Measurements from ENCODE around the gene RHPN2.

The RHPN2 gene

DNA sequence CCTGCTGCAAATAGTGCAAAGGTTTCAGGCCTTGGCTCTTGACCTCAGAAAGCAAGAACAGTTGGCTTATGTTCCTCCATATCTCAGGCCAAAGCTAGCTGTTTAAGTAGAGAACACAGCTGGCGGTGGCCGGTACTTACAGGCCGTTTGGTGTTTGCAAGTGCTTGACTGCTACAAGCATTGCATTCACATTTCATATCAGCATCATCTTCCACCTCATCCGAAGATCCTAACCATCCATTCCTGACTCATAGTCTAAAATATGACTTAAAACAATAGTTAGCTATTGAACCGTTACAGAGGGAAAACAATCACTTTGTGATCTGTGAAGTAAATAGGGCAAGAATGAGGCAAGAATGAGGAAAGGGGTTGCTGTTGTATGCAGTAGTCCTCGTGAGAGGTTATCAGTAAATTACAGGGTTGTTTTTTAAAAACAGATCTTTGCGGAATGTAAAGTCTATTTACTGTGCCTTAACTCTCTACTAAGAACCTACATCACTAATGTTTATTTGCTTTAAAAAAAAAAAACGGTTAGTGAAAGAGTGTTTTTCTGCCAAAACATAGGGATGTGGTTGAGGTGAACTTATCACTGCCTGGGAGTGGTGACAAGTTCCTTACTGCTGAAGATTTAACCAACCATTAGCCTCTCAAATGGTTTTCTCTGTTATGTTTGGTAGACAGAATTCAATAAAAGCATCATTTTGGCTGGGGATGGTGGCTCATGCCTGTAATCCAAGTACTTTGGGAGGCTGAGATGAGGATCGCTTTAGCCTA is 45.6 kb upstream of the RHPN2 start:
- Histone ChIP-seq H3K4me2 (ENCODE audit: low read depth, low read length, poor library complexity, severe bottlenecking) (no peak overlapping the region), H4K20me1 (ENCODE audit: low read depth, low read length) (no peaks in the 10 kb centered on the region)

DNA sequence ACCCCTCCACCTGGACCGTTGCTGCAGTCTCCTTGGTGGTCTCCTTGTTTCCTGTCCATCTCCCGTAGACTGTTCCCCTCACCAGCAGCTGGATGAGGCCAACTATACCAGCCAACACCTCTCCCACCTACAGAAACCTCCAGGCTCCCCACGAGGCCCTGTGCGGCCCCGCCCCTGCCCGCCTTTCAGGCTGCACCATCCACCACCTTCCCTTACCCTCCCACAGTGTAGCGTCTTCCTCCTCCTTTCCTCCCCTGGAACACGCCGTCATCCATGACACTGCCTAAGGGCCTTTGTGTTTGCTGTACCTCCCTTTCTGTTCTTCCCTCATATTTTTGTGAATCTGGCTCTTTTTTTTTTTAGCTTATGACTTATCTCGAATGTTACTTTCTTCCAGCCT is 43.5 kb upstream of the RHPN2 start:
- Histone ChIP-seq H3K4me3 (ENCODE audit: insufficient read depth, low read length, poor library complexity, severe bottlenecking) (no peak overlapping the region), H3F3A (ENCODE audit: insufficient read depth) (no peaks in the 10 kb centered on the region), H3K9me2 (replicated peaks; ENCODE audit: insufficient read depth, low read length) (no peaks in the 10 kb centered on the region), H3K9me3 (ENCODE audit: insufficient read depth, low read length) (no peaks in the 10 kb centered on the region), H3K9ac (ENCODE audit: low read length) (no peak overlapping the region), H3K4me2 (ENCODE audit: low read depth, low read length, poor library complexity, severe bottlenecking) (no peak overlapping the region), H4K20me1 (ENCODE audit: low read depth, low read length) (no peaks in the 10 kb centered on the region), H3K36me3 (ENCODE audit: low read length) (peaks cover 2% of the 10 kb centered on the region; the same call in 1 of the 2 replicates), H3K79me2 (ENCODE audit: insufficient read depth, low read length) (no peaks in the 10 kb centered on the region), H3K27me3 (ENCODE audit: low read length) (no peaks in the 10 kb centered on the region), H3K27ac (ENCODE audit: low read depth, low read length) (no peak overlapping the region), H2AFZ (ENCODE audit: low read depth, low read length, severe bottlenecking) (no peak overlapping the region)
- TF ChIP-seq, protein P1, sequence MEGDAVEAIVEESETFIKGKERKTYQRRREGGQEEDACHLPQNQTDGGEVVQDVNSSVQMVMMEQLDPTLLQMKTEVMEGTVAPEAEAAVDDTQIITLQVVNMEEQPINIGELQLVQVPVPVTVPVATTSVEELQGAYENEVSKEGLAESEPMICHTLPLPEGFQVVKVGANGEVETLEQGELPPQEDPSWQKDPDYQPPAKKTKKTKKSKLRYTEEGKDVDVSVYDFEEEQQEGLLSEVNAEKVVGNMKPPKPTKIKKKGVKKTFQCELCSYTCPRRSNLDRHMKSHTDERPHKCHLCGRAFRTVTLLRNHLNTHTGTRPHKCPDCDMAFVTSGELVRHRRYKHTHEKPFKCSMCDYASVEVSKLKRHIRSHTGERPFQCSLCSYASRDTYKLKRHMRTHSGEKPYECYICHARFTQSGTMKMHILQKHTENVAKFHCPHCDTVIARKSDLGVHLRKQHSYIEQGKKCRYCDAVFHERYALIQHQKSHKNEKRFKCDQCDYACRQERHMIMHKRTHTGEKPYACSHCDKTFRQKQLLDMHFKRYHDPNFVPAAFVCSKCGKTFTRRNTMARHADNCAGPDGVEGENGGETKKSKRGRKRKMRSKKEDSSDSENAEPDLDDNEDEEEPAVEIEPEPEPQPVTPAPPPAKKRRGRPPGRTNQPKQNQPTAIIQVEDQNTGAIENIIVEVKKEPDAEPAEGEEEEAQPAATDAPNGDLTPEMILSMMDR (IDR thresholded peaks at IDR 0.05; ENCODE audit: insufficient read depth, low read length, poor library complexity, severe bottlenecking): no peak
- no peak for TF ChIP-seq EZH2phosphoT487 (conservative IDR thresholded peaks at IDR 0.05; ENCODE audit: low read length)

More for the DNA sequence above, 45.6 kb upstream of the RHPN2 start:
- Histone ChIP-seq H2AFZ (ENCODE audit: low read depth, low read length, severe bottlenecking) (no peak overlapping the region), H3F3A (ENCODE audit: insufficient read depth) (no peaks in the 10 kb centered on the region), H3K9me3 (ENCODE audit: insufficient read depth, low read length) (no peaks in the 10 kb centered on the region), H3K9ac (ENCODE audit: low read length) (no peak overlapping the region), H3K27me3 (ENCODE audit: low read length) (no peaks in the 10 kb centered on the region), H3K9me2 (replicated peaks; ENCODE audit: insufficient read depth, low read length) (no peaks in the 10 kb centered on the region), H3K27ac (ENCODE audit: low read depth, low read length) (no peak overlapping the region), H3K79me2 (ENCODE audit: insufficient read depth, low read length) (no peaks in the 10 kb centered on the region), H3K4me3 (ENCODE audit: insufficient read depth, low read length, poor library complexity, severe bottlenecking) (no peak overlapping the region), H3K36me3 (ENCODE audit: low read length) (peaks cover 3% of the 10 kb centered on the region; the same call in 1 of the 2 replicates)
- TF ChIP-seq, protein P1 (IDR thresholded peaks at IDR 0.05; ENCODE audit: insufficient read depth, low read length, poor library complexity, severe bottlenecking): no peak
- TF ChIP-seq EZH2phosphoT487 (conservative IDR thresholded peaks at IDR 0.05; ENCODE audit: low read length): no peak

DNA sequence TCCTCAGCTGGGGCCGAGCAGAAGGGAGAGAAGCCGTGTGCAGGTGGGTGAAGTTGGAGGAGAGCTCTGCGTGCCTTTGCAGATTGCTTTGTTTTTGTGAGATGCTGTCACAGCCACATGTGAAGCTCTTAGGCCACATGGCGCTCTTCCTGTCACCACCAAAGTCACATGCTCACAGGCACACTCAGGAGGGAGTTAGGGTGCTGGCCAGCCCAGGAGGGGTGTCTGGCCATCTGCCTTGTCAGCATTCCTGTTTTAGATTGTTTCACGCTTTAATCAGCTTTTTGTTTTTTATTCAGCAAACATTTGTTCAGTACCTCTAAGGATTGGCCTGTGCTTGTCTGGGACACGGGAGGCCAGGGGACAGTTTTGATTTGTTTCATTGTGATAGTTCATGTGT is 38.2 kb upstream of the RHPN2 start:
- H3K27me3 ChIP-seq (ENCODE audit: low read length): no peaks in the 10 kb centered on the region
- no peaks in the 10 kb centered on the region for H3K9me2 ChIP-seq (replicated peaks; ENCODE audit: insufficient read depth, low read length)
- H3K9me3 ChIP-seq (ENCODE audit: insufficient read depth, low read length): no peaks in the 10 kb centered on the region
- no peak overlapping the region for H3K9ac ChIP-seq (ENCODE audit: low read length)
- no peak overlapping the region for H3K27ac ChIP-seq (ENCODE audit: low read depth, low read length)
- H3K4me3 ChIP-seq (ENCODE audit: insufficient read depth, low read length, poor library complexity, severe bottlenecking): no peak overlapping the region
- peaks cover 5% of the 10 kb centered on the region; the same call in 1 of the 2 replicates for H3K36me3 ChIP-seq (ENCODE audit: low read length)
- no peak overlapping the region for H2AFZ ChIP-seq (ENCODE audit: low read depth, low read length, severe bottlenecking)
- H4K20me1 ChIP-seq (ENCODE audit: low read depth, low read length): no peaks in the 10 kb centered on the region
- TF ChIP-seq EZH2phosphoT487 (conservative IDR thresholded peaks at IDR 0.05; ENCODE audit: low read length): no peak
- TF ChIP-seq, protein P1 (IDR thresholded peaks at IDR 0.05; ENCODE audit: insufficient read depth, low read length, poor library complexity, severe bottlenecking): no peak
- H3F3A ChIP-seq (ENCODE audit: insufficient read depth): no peaks in the 10 kb centered on the region
- no peaks in the 10 kb centered on the region for H3K79me2 ChIP-seq (ENCODE audit: insufficient read depth, low read length)
- no peak overlapping the region for H3K4me2 ChIP-seq (ENCODE audit: low read depth, low read length, poor library complexity, severe bottlenecking)
